Measurements from ENCODE around the gene PNMA6E. TPM values are rescaled to one million over a fixed set of nuclear protein-coding genes. Genes with fewer than 3 reads are reported as not detected.

Gene PNMA6E
- total and polyA plus RNA-seq, 7 experiments from 2014 or later = not detected

GRCh38 chrX:153379971-153380581 is 21.1 kb downstream of the PNMA6E start:
- Mint-ChIP-seq H3K27me3 (no peaks in the 10 kb centered on the region), H3K27ac (no peak overlapping the region), H3K4me3 (no peak overlapping the region), H3K9me3 (peaks cover 0 to 1% (median 0%) of the 10 kb centered on the region in 11 donors), H3K4me1 (peaks cover 0 to 3% (median 0%) of the 10 kb centered on the region in 7 donors), H3K36me3 (no peaks in the 10 kb centered on the region)
- Histone ChIP-seq H3K36me3 (ENCODE audit: control insufficient read depth in 2 of 3, insufficient read depth in 3 of 3, low read length in 3 of 3) (no peaks in the 10 kb centered on the region), H3K4me3 (ENCODE audit: low read length) (no peak overlapping the region), H3K27me3 (ENCODE audit: control insufficient read depth in 2 of 2, insufficient read depth in 2 of 2, low read length in 2 of 2) (no peaks in the 10 kb centered on the region), H3K27ac (ENCODE audit: low read depth, low read length) (no peak overlapping the region), H3K4me1 (ENCODE audit: control insufficient read depth in 2 of 2, insufficient read depth in 2 of 2, low read length in 2 of 2) (no peaks in the 10 kb centered on the region), H3K9me3 (ENCODE audit: control insufficient read depth in 2 of 3, low read length in 3 of 3) (no peaks in the 10 kb centered on the region)
- intact Hi-C loops (cut with micrococcal nuclease) = loop anchor here in 1 of 2 donors (5.0 kb wide), 1 partner anchor 38 kb away; no protein-coding TSS in a partner anchor
- no peak for ATAC-seq
- POLR2A ChIA-PET = no interaction called here
- no peak for DNase-seq
- CTCF ChIA-PET = no interaction called here

DNA sequence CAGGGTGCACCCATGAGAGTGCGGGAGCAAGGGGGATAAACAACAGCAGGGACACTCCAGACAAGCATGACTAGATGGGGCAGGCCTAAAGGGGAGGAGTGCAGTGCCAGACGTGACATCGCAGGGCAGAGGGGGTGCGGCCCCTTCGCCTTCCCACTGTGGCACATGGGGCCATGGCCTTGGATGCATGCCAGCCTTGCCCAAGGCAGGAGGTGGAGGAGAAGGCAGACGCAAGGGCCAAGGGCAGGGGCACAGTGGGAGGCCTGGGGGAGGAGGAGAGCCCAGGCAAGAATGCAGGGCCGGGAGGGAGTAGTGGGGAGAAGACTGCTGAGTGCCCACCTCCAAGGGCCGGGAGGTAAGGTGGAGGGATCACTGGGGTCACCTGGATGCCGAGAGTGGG is 21.6 kb downstream of the PNMA6E start:
- no peaks in the 10 kb centered on the region for H3K36me3 Mint-ChIP-seq

DNA sequence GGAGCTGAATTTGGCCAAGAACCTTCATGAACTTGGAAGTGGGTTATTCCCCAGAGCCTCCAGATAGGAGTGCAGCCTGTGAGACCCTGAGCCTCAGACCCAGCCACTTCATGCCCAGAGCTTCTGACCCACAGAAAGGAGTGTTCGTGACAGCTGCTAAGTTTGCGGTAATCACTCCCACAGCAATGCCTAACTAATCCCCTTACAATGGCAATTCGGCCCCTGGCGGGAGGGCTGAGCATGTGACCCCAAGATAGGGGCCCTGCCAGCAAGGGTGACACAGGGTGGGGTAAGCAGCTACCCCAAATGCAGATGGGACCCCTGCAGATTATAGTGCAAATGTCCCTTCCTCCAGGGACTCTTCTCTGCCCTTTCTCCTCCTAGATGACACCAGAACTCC is 22.5 kb downstream of the PNMA6E start:
- Mint-ChIP-seq H3K4me1 (peaks cover 0 to 3% (median 0%) of the 10 kb centered on the region in 7 donors), H3K9me3 (peaks cover 0 to 1% (median 0%) of the 10 kb centered on the region in 11 donors)
- no peak overlapping the region for H3K4me3 ChIP-seq (ENCODE audit: low read length)

More for the DNA sequence above, 21.6 kb downstream of the PNMA6E start:
- no peak overlapping the region for H3K4me3 Mint-ChIP-seq
- ChIA-PET POLR2A (no interaction called here), CTCF (no interaction called here)
- Histone ChIP-seq H3K4me1 (ENCODE audit: control insufficient read depth in 2 of 2, insufficient read depth in 2 of 2, low read length in 2 of 2) (no peaks in the 10 kb centered on the region), H3K36me3 (ENCODE audit: control insufficient read depth in 2 of 3, insufficient read depth in 3 of 3, low read length in 3 of 3) (no peaks in the 10 kb centered on the region), H3K4me3 (ENCODE audit: low read length) (no peak overlapping the region), H3K27me3 (ENCODE audit: control insufficient read depth in 2 of 2, insufficient read depth in 2 of 2, low read length in 2 of 2) (no peaks in the 10 kb centered on the region), H3K27ac (ENCODE audit: low read depth, low read length) (no peak overlapping the region), H3K9me3 (ENCODE audit: control insufficient read depth in 2 of 3, low read length in 3 of 3) (no peaks in the 10 kb centered on the region)
- H3K4me1 Mint-ChIP-seq = peaks cover 0 to 3% (median 0%) of the 10 kb centered on the region in 7 donors
- H3K27ac Mint-ChIP-seq = no peak overlapping the region
- intact Hi-C loops (cut with micrococcal nuclease) = loop anchor here in 1 of 2 donors (5.0 kb wide), 1 partner anchor 37 kb away; no protein-coding TSS in a partner anchor
- ATAC-seq = no peak
- peaks cover 0 to 1% (median 0%) of the 10 kb centered on the region in 11 donors for H3K9me3 Mint-ChIP-seq
- no peak for DNase-seq
- H3K27me3 Mint-ChIP-seq = no peaks in the 10 kb centered on the region

GRCh38 chrX:153377727-153378126 is 23.4 kb downstream of the PNMA6E start:
- Histone ChIP-seq H3K36me3 (ENCODE audit: control insufficient read depth in 2 of 3, insufficient read depth in 3 of 3, low read length in 3 of 3) (no peaks in the 10 kb centered on the region), H3K4me1 (ENCODE audit: control insufficient read depth in 2 of 2, insufficient read depth in 2 of 2, low read length in 2 of 2) (no peaks in the 10 kb centered on the region), H3K27ac (ENCODE audit: low read depth, low read length) (no peak overlapping the region), H3K9me3 (ENCODE audit: control insufficient read depth in 2 of 3, low read length in 3 of 3) (no peaks in the 10 kb centered on the region), H3K27me3 (ENCODE audit: control insufficient read depth in 2 of 2, insufficient read depth in 2 of 2, low read length in 2 of 2) (no peaks in the 10 kb centered on the region), H3K4me3 (ENCODE audit: low read length) (no peak overlapping the region)
- Mint-ChIP-seq H3K36me3 (no peaks in the 10 kb centered on the region), H3K4me3 (no peak overlapping the region), H3K9me3 (peaks cover 0 to 1% (median 0%) of the 10 kb centered on the region in 11 donors), H3K27me3 (no peaks in the 10 kb centered on the region), H3K27ac (no peak overlapping the region), H3K4me1 (peaks cover 0 to 3% (median 0%) of the 10 kb centered on the region in 7 donors)
- intact Hi-C loops (cut with micrococcal nuclease) = loop anchor here in 1 of 2 donors (5.0 kb wide), 1 partner anchor 35 kb away; no protein-coding TSS in a partner anchor
- DNase-seq (no peak), ATAC-seq (no peak)
- ChIA-PET POLR2A (no interaction called here), CTCF (no interaction called here)

More for the DNA sequence above, 22.5 kb downstream of the PNMA6E start:
- Mint-ChIP-seq H3K27me3 (no peaks in the 10 kb centered on the region), H3K36me3 (no peaks in the 10 kb centered on the region), H3K4me3 (no peak overlapping the region), H3K27ac (no peak overlapping the region)
- CTCF ChIA-PET = no interaction called here
- intact Hi-C loops (cut with micrococcal nuclease) = loop anchor here in 1 of 2 donors (5.0 kb wide), 1 partner anchor 36 kb away; no protein-coding TSS in a partner anchor
- ATAC-seq = no peak
- no peaks in the 10 kb centered on the region for H3K4me1 ChIP-seq (ENCODE audit: control insufficient read depth in 2 of 2, insufficient read depth in 2 of 2, low read length in 2 of 2)
- no peaks in the 10 kb centered on the region for H3K9me3 ChIP-seq (ENCODE audit: control insufficient read depth in 2 of 3, low read length in 3 of 3)
- no peaks in the 10 kb centered on the region for H3K27me3 ChIP-seq (ENCODE audit: control insufficient read depth in 2 of 2, insufficient read depth in 2 of 2, low read length in 2 of 2)
- H3K27ac ChIP-seq (ENCODE audit: low read depth, low read length) = no peak overlapping the region
- H3K36me3 ChIP-seq (ENCODE audit: control insufficient read depth in 2 of 3, insufficient read depth in 3 of 3, low read length in 3 of 3) = no peaks in the 10 kb centered on the region
- no peak for DNase-seq
- POLR2A ChIA-PET = no interaction called here

GRCh38 chrX:153375571-153375970 is 25.6 kb downstream of the PNMA6E start:
- H3K9me3 Mint-ChIP-seq = peaks cover 0 to 1% (median 0%) of the 10 kb centered on the region in 11 donors
- Histone ChIP-seq H3K4me1 (ENCODE audit: control insufficient read depth in 2 of 2, insufficient read depth in 2 of 2, low read length in 2 of 2) (no peaks in the 10 kb centered on the region), H3K9me3 (ENCODE audit: control insufficient read depth in 2 of 3, low read length in 3 of 3) (no peaks in the 10 kb centered on the region), H3K27ac (ENCODE audit: low read depth, low read length) (no peak overlapping the region), H3K4me3 (ENCODE audit: low read length) (no peak overlapping the region), H3K36me3 (ENCODE audit: control insufficient read depth in 2 of 3, insufficient read depth in 3 of 3, low read length in 3 of 3) (no peaks in the 10 kb centered on the region), H3K27me3 (ENCODE audit: control insufficient read depth in 2 of 2, insufficient read depth in 2 of 2, low read length in 2 of 2) (no peaks in the 10 kb centered on the region)
- no peaks in the 10 kb centered on the region for H3K36me3 Mint-ChIP-seq
- ATAC-seq (no peak), DNase-seq (no peak)
- no peak overlapping the region for H3K4me3 Mint-ChIP-seq
- peaks cover 0 to 6% (median 0%) of the 10 kb centered on the region in 7 donors for H3K4me1 Mint-ChIP-seq
- POLR2A ChIA-PET = no interaction called here
- H3K27ac Mint-ChIP-seq = no peak overlapping the region
- intact Hi-C loops (cut with micrococcal nuclease) = loop anchor here in 1 of 2 donors (5.0 kb wide), 1 partner anchor 33 kb away; no protein-coding TSS in a partner anchor
- CTCF ChIA-PET = no interaction called here
- H3K27me3 Mint-ChIP-seq = no peaks in the 10 kb centered on the region

GRCh38 chrX:153374426-153374825 is 26.7 kb downstream of the PNMA6E start:
- intact Hi-C loops (cut with micrococcal nuclease) = no loop called here
- Histone ChIP-seq H3K4me3 (ENCODE audit: low read length) (no peak overlapping the region), H3K27me3 (ENCODE audit: control insufficient read depth in 2 of 2, insufficient read depth in 2 of 2, low read length in 2 of 2) (no peaks in the 10 kb centered on the region), H3K9me3 (ENCODE audit: control insufficient read depth in 2 of 3, low read length in 3 of 3) (no peaks in the 10 kb centered on the region), H3K4me1 (ENCODE audit: control insufficient read depth in 2 of 2, insufficient read depth in 2 of 2, low read length in 2 of 2) (no peaks in the 10 kb centered on the region), H3K27ac (ENCODE audit: low read depth, low read length) (no peak overlapping the region), H3K36me3 (ENCODE audit: control insufficient read depth in 2 of 3, insufficient read depth in 3 of 3, low read length in 3 of 3) (no peaks in the 10 kb centered on the region)
- peaks cover 0 to 8% (median 0%) of the 10 kb centered on the region in 7 donors for H3K4me1 Mint-ChIP-seq
- ChIA-PET POLR2A (no interaction called here), CTCF (no interaction called here)
- H3K4me3 Mint-ChIP-seq = no peak overlapping the region
- H3K36me3 Mint-ChIP-seq = no peaks in the 10 kb centered on the region
- H3K9me3 Mint-ChIP-seq = peaks cover 0 to 1% (median 0%) of the 10 kb centered on the region in 11 donors
- ATAC-seq = no peak
- no peak overlapping the region for H3K27ac Mint-ChIP-seq
- DNase-seq = no peak
- no peaks in the 10 kb centered on the region for H3K27me3 Mint-ChIP-seq

- Histone ChIP-seq H3K4me1 (ENCODE audit: control insufficient read depth in 2 of 2, insufficient read depth in 2 of 2, low read length in 2 of 2) (no peaks in the 10 kb centered on the region), H3K27ac (ENCODE audit: low read depth, low read length) (no peak overlapping the region), H3K4me3 (ENCODE audit: low read length) (no peak overlapping the region), H3K27me3 (ENCODE audit: control insufficient read depth in 2 of 2, insufficient read depth in 2 of 2, low read length in 2 of 2) (no peaks in the 10 kb centered on the region), H3K9me3 (ENCODE audit: control insufficient read depth in 2 of 3, low read length in 3 of 3) (no peaks in the 10 kb centered on the region), H3K36me3 (ENCODE audit: control insufficient read depth in 2 of 3, insufficient read depth in 3 of 3, low read length in 3 of 3) (no peaks in the 10 kb centered on the region)
- no peak overlapping the region for H3K4me3 Mint-ChIP-seq
- intact Hi-C loops (cut with micrococcal nuclease) = no loop called here
- no peaks in the 10 kb centered on the region for H3K27me3 Mint-ChIP-seq
- ATAC-seq (no peak), DNase-seq (no peak)
- ChIA-PET CTCF (no interaction called here), POLR2A (no interaction called here)
- H3K36me3 Mint-ChIP-seq = no peaks in the 10 kb centered on the region
- H3K4me1 Mint-ChIP-seq = peaks cover 0 to 8% (median 0%) of the 10 kb centered on the region in 7 donors
- H3K9me3 Mint-ChIP-seq = peaks cover 0 to 1% (median 0%) of the 10 kb centered on the region in 11 donors
- H3K27ac Mint-ChIP-seq = no peak overlapping the region
Observed at GRCh38 chrX:153372949-153373348, 28.2 kb downstream of the PNMA6E start.
